H1 (cell line): ENCODE results near the gene NUTM1. TPM values are rescaled to one million over a fixed set of nuclear protein-coding genes. Genes with fewer than 3 reads are reported as not detected.

Source experiments
- CTCF ChIA-PET: fragments of 300-600 bp; sonication (Branson Sonifier 250); formaldehyde crosslinking; loops from one replicate; lab custom pipeline; 2021; ENCODE audit not compliant: partially characterized antibody; lab: Charles Lee
- POLR2A ChIA-PET: fragments of 300-600 bp; sonication (Branson Sonifier 250); formaldehyde crosslinking; loops from one replicate; lab custom pipeline; 2021; ENCODE audit warnings: inconsistent platforms; ENCODE audit not compliant: partially characterized antibody; lab: Charles Lee
- DNase-seq, 2 experiments: peaks; one replicate each; pipeline versions ENCODE4 v3.0.0 to v3.0.0-alpha.2; 2010 to 2022; ENCODE audit warnings: low spot score in 2 of 2, low read depth in 1 of 2, mixed read lengths in 1 of 2
- FAIRE-seq: peaks from 2 replicates; lab custom pipeline; 2011; peaks lifted over from hg19 to GRCh38; lab: Jason Lieb, UNC
- H2AFZ ChIP-seq: 2 replicates; pipeline ENCODE4 v1.8.1; 2012; ENCODE audit warnings: low read length, inconsistent platforms
- H2AK5ac ChIP-seq: 2 replicates; pipeline ENCODE4 v1.6.1; 2013; ENCODE audit warnings: low read depth, low read length
- H2BK120ac ChIP-seq: replicated peaks from 2 replicates; pipeline ENCODE3; 2013; ENCODE audit warnings: low read depth, low read length, inconsistent platforms
- H2BK12ac ChIP-seq: 2 replicates; pipeline ENCODE4 v1.6.1; 2013; ENCODE audit warnings: low read depth, low read length
- H2BK15ac ChIP-seq: 2 replicates; pipeline ENCODE4 v1.6.1; 2013; ENCODE audit warnings: low read length
- H2BK20ac ChIP-seq: 2 replicates; pipeline ENCODE4 v1.6.1; 2013; ENCODE audit warnings: low read length
- H2BK5ac ChIP-seq: 2 replicates; pipeline ENCODE4 v1.6.1; 2013; ENCODE audit warnings: low read depth, low read length
- H3K14ac ChIP-seq: 2 replicates; pipeline ENCODE4 v1.6.1; 2013; ENCODE audit warnings: inconsistent platforms; ENCODE audit not compliant: insufficient read length
- H3K18ac ChIP-seq: 2 replicates; pipeline ENCODE4 v1.6.1; 2013; ENCODE audit warnings: low read length; ENCODE audit errors: extremely low read depth
- H3K23ac ChIP-seq: 2 replicates; pipeline ENCODE4 v1.6.1; 2013; ENCODE audit warnings: inconsistent platforms; ENCODE audit not compliant: insufficient read length
- H3K23me2 ChIP-seq: 2 replicates; pipeline ENCODE4 v1.6.1; 2013; ENCODE audit warnings: low read depth, low read length
- H3K27ac ChIP-seq: 2 replicates; pipeline ENCODE4 v1.6.1; 2011; ENCODE audit warnings: low read depth, low read length, inconsistent platforms
- H3K27me3 ChIP-seq, 4 experiments: replicated peaks in 1 of 4; 1 replicate in 1 of 4; 2 replicates in 3 of 4; pipeline versions ENCODE4 v1.6.1 to v1.8.1; 2011 to 2013; ENCODE audit warnings: low read length in 3 of 4, mild to moderate bottlenecking in 3 of 4, inconsistent platforms in 2 of 4, mixed read lengths in 2 of 4, moderate library complexity in 1 of 4; ENCODE audit not compliant: control insufficient read depth in 3 of 4, insufficient read depth in 3 of 4; ENCODE audit errors: extremely low read depth in 1 of 4
- H3K36me3 ChIP-seq, 4 experiments: 2 replicates each; pipeline versions ENCODE4 v1.6.1 to v1.8.1; 2011 to 2013; ENCODE audit warnings: mild to moderate bottlenecking in 4 of 4, low read length in 3 of 4, moderate library complexity in 2 of 4, control low read depth in 1 of 4, inconsistent platforms in 1 of 4; ENCODE audit not compliant: insufficient read depth in 4 of 4, control insufficient read depth in 2 of 4
- H3K4ac ChIP-seq: replicated peaks from 2 replicates; pipeline ENCODE3; 2013; ENCODE audit warnings: low read length, low read depth, mixed read lengths, inconsistent platforms; ENCODE audit not compliant: insufficient read length
- H3K4me1 ChIP-seq, 4 experiments: replicated peaks in 1 of 4; 1 replicate in 1 of 4; 2 replicates in 3 of 4; pipeline versions ENCODE4 v1.6.1 to v1.8.1; 2011 to 2013; ENCODE audit warnings: low read length in 3 of 4, inconsistent platforms in 2 of 4, mixed read lengths in 1 of 4; ENCODE audit not compliant: insufficient read depth in 4 of 4, control insufficient read depth in 3 of 4
- H3K4me2 ChIP-seq, 2 experiments: 2 replicates each; pipeline versions ENCODE4 v1.6.1 to v1.8.1; 2011 to 2013; ENCODE audit warnings: low read depth in 2 of 2, low read length in 2 of 2, control low read depth in 1 of 2, inconsistent platforms in 1 of 2, mild to moderate bottlenecking in 1 of 2; ENCODE audit not compliant: insufficient read depth in 1 of 2
- H3K4me3 ChIP-seq, 4 experiments: fragments of 200-600, 300-600 bp in 1 of 4; sonication (generic), shearing (Covaris generic), sonication (Bioruptor Twin) in 1 of 4; 2 replicates each; pipeline versions ENCODE4 v1.5.1 to v1.8.1; 2011 to 2016; ENCODE audit warnings: low read length in 4 of 4, low read depth in 3 of 4, control low read depth in 2 of 4, inconsistent platforms in 2 of 4, mild to moderate bottlenecking in 2 of 4, mixed read lengths in 1 of 4, moderate library complexity in 1 of 4; ENCODE audit not compliant: insufficient read depth in 2 of 4; ENCODE audit errors: extremely low read depth in 1 of 4
- H3K56ac ChIP-seq: replicated peaks from 2 replicates; pipeline ENCODE3; 2013; ENCODE audit warnings: low read depth, mild to moderate bottlenecking, mixed read lengths, low read length, inconsistent platforms; ENCODE audit not compliant: insufficient read length
- H3K79me1 ChIP-seq: 2 replicates; pipeline ENCODE4 v1.6.1; 2013; ENCODE audit warnings: low read depth, low read length, control low read depth
- H3K79me2 ChIP-seq, 2 experiments: 2 replicates each; pipeline versions ENCODE4 v1.6.1 to v1.8.1; 2012 to 2013; ENCODE audit warnings: low read length in 2 of 2, mild to moderate bottlenecking in 2 of 2, inconsistent platforms in 1 of 2; ENCODE audit not compliant: insufficient read depth in 2 of 2, control insufficient read depth in 1 of 2
- H3K9ac ChIP-seq, 4 experiments: replicated peaks in 1 of 4; 1 replicate in 1 of 4; 2 replicates in 3 of 4; pipeline versions ENCODE4 v1.6.1 to v1.8.1; 2011 to 2013; ENCODE audit warnings: low read depth in 3 of 4, low read length in 3 of 4, control low read depth in 2 of 4, mild to moderate bottlenecking in 2 of 4, moderate library complexity in 2 of 4, inconsistent platforms in 1 of 4; ENCODE audit errors: extremely low read depth in 1 of 4
- H3K9me3 ChIP-seq, 2 experiments: 2 replicates each; pipeline versions ENCODE4 v1.6.1 to v1.8.1; 2012 to 2013; ENCODE audit warnings: mild to moderate bottlenecking in 2 of 2, moderate library complexity in 2 of 2, control low read depth in 1 of 2, inconsistent platforms in 1 of 2, low read depth in 1 of 2, low read length in 1 of 2, mixed read lengths in 1 of 2; ENCODE audit not compliant: insufficient read depth in 2 of 2
- H4K20me1 ChIP-seq, 2 experiments: replicated peaks in 1 of 2; 2 replicates each; pipeline versions ENCODE3 to v1.8.1; 2011 to 2013; ENCODE audit warnings: inconsistent platforms in 2 of 2, low read length in 2 of 2, mild to moderate bottlenecking in 1 of 2; ENCODE audit not compliant: insufficient read depth in 2 of 2, control insufficient read depth in 1 of 2
- H4K5ac ChIP-seq: 2 replicates; pipeline ENCODE4 v1.6.1; 2013; ENCODE audit warnings: low read length, low read depth, mixed read lengths, inconsistent platforms; ENCODE audit not compliant: insufficient read length
- H4K8ac ChIP-seq: 2 replicates; pipeline ENCODE4 v1.8.0; 2013; ENCODE audit warnings: mild to moderate bottlenecking, moderate library complexity, low read length, inconsistent platforms; ENCODE audit not compliant: insufficient read depth; ENCODE audit errors: extremely low read depth
- H4K91ac ChIP-seq: replicated peaks from 2 replicates; pipeline ENCODE3; 2013; ENCODE audit warnings: low read length, mixed read lengths, inconsistent platforms; ENCODE audit not compliant: insufficient read length
- EGR1 ChIP-seq: IDR thresholded peaks from 2 replicates; pipeline ENCODE4 v1.6.1; 2011; ENCODE audit warnings: low read depth, low read length, borderline replicate concordance
- NANOG ChIP-seq: IDR thresholded peaks from 2 replicates; pipeline ENCODE4 v1.6.1; 2011; ENCODE audit warnings: low read length, low read depth, mild to moderate bottlenecking, inconsistent platforms; ENCODE audit not compliant: insufficient read depth, poor library complexity, severe bottlenecking
- RBBP5 ChIP-seq: IDR thresholded peaks from 2 replicates; pipeline ENCODE4 v1.7.1; 2012; ENCODE audit warnings: low read depth, mild to moderate bottlenecking, inconsistent platforms, low read length, moderate library complexity, borderline replicate concordance
- SIX5 ChIP-seq: IDR thresholded peaks from 2 replicates; pipeline ENCODE4 v1.6.1; 2011; ENCODE audit warnings: mild to moderate bottlenecking, low read depth, low read length
- TAF7 ChIP-seq: optimal IDR thresholded peaks from 2 replicates; pipeline ENCODE3; 2011; ENCODE audit warnings: low read depth, mild to moderate bottlenecking, inconsistent platforms, low read length, moderate library complexity, borderline replicate concordance
- WGBS, 2 experiments: shearing (Covaris generic) in 1 of 2; methylation state at CpG; one replicate each; pipeline versions ENCODE4 v1.1.6 to v1.1.7; 2013 to 2015; ENCODE audit warnings: low lambda C conversion rate in 2 of 2, mixed read lengths in 2 of 2, inconsistent platforms in 1 of 2, low coverage in 1 of 2, missing lambda C conversion rate in 1 of 2; ENCODE audit not compliant: insufficient replicate concordance in 2 of 2, insufficient coverage in 1 of 2, insufficient read length in 1 of 2; ENCODE audit errors: extremely low coverage in 1 of 2, missing lambda C conversion rate in 1 of 2; 5-methylcytosine and 5-hydroxymethylcytosine counted together
- polyA plus RNA-seq, 7 experiments: library from polyadenylated mRNA; depleted of rRNA in 3 of 7; stranded (reverse) in 5 of 7; unstranded in 2 of 7; fragments of >200 nt in 5 of 7; fragments of 200-250 nt in 2 of 7; gene quantifications; 1 replicate in 5 of 7; 2 replicates in 1 of 7; 4 replicates in 1 of 7; pipeline versions ENCODE4 v1.2.1 to v1.2.3, GENCODE V29; 2011 to 2013; ENCODE audit warnings: missing spikeins in 2 of 7, mixed read lengths in 2 of 7
- total RNA-seq: library from RNA; stranded (reverse); fragmentation: NEBNext Ultra II Directional; extraction: Animal tissue kit (Norgen Biotek cat#: 25700); gene quantifications from 2 replicates; pipeline ENCODE4 v1.2.1, GENCODE V29; 2021

Gene NUTM1
- total and polyA plus RNA-seq, 2 of the 8 experiments (the other 6 are each of a cell fraction or from before 2014, with no cell fraction given), result 0.39 to 0.60 TPM

GRCh38 chr15:34349769-34350168 is 6.7 kb downstream of the NUTM1 start:
- Histone ChIP-seq H3K4me1 (peaks cover 8 to 14% (median 11%) of the 10 kb centered on the region in 4 experiments; a peak in 6 of 7 replicates), H4K20me1 (peaks cover 0 to 4% of the 10 kb centered on the region in 2 experiments), H2BK15ac (no peak overlapping the region), H4K5ac (no peak overlapping the region), H3K4me3 (no peak overlapping the region), H2BK5ac (no peak overlapping the region), H4K8ac (no peak overlapping the region), H3K27me3 (no peaks in the 10 kb centered on the region)
- FAIRE-seq (no peak), DNase-seq (no peak)
- CTCF ChIA-PET, result interaction anchor here (1.4 kb wide), 1 partner anchor 9 kb away, joined by 4 read pairs; no protein-coding TSS in a partner anchor
- TF ChIP-seq TAF7, result no peak
- TF ChIP-seq NANOG, result no peak
- no peak for TF ChIP-seq SIX5
- no peak for TF ChIP-seq RBBP5
- no peak for TF ChIP-seq EGR1
- TF ChIP-seq, all 59 proteins: peak for 0
- H2AK5ac ChIP-seq, result no peak overlapping the region
- H3K23me2 ChIP-seq, result no peaks in the 10 kb centered on the region
- no peak overlapping the region for H3K4ac ChIP-seq
- no peaks in the 10 kb centered on the region for H3K9me3 ChIP-seq
- H2AFZ ChIP-seq, result no peak overlapping the region
- H3K56ac ChIP-seq, result no peak overlapping the region
- H3K14ac ChIP-seq, result no peak overlapping the region
- H2BK120ac ChIP-seq, result no peak overlapping the region
- H2BK12ac ChIP-seq, result no peak overlapping the region
- 90% methylated on average over 4 of the region's 4 CpGs; no CpG with 5 or more reads in 1 of the 2 experiments for WGBS, 2 experiments
- no peak overlapping the region for H4K91ac ChIP-seq
- H3K36me3 ChIP-seq, result peaks cover 0 to under 1% (median 0%) of the 10 kb centered on the region in 4 experiments; a peak in 2 of 8 replicates
- no peak overlapping the region for H3K23ac ChIP-seq
- H2BK20ac ChIP-seq, result no peak overlapping the region
- H3K79me2 ChIP-seq, result no peaks in the 10 kb centered on the region
- POLR2A ChIA-PET, result interaction anchor here (1.4 kb wide), 1 partner anchor 10 kb away, joined by 4 read pairs; no protein-coding TSS in a partner anchor
- no peak overlapping the region for H3K27ac ChIP-seq
- no peak overlapping the region for H3K18ac ChIP-seq
- no peak overlapping the region for H3K4me2 ChIP-seq
- H3K9ac ChIP-seq, result no peak overlapping the region
- H3K79me1 ChIP-seq, result no peaks in the 10 kb centered on the region
